Body of pancreas (tissue), 4 donors: ENCODE results near the gene USP24.
"Not testable (repeated sequence)": the region's sequence is repeated elsewhere in the genome, so short reads cannot be mapped to it uniquely, and the experiment has no call there.

Experiments
- POLR2A ChIP-seq, 3 donors: fragments of 450-650 bp; IDR thresholded peaks; one replicate each; pipeline ENCODE4 v1.6.1; 2016; ENCODE audit warnings: antibody characterized with exemption in 3 of 3, mild to moderate bottlenecking in 2 of 3
- TF ChIP-seq, protein P1 (sequence below), 7 experiments: fragments of 450-650 bp in 4 of 7; fragments of 200-600 bp in 3 of 7; sonication (generic) in 3 of 7; IDR thresholded peaks; one replicate each; pipeline ENCODE4 v1.5.1; 2016 to 2019; ENCODE audit warnings: antibody characterized with exemption in 7 of 7

GRCh38 chr1:55031098-55031497 lies 184.1 kb downstream of the USP24 start:
- TF ChIP-seq, protein P1, sequence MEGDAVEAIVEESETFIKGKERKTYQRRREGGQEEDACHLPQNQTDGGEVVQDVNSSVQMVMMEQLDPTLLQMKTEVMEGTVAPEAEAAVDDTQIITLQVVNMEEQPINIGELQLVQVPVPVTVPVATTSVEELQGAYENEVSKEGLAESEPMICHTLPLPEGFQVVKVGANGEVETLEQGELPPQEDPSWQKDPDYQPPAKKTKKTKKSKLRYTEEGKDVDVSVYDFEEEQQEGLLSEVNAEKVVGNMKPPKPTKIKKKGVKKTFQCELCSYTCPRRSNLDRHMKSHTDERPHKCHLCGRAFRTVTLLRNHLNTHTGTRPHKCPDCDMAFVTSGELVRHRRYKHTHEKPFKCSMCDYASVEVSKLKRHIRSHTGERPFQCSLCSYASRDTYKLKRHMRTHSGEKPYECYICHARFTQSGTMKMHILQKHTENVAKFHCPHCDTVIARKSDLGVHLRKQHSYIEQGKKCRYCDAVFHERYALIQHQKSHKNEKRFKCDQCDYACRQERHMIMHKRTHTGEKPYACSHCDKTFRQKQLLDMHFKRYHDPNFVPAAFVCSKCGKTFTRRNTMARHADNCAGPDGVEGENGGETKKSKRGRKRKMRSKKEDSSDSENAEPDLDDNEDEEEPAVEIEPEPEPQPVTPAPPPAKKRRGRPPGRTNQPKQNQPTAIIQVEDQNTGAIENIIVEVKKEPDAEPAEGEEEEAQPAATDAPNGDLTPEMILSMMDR (IDR thresholded peaks at IDR 0.05): not testable (repeated sequence)
- not testable (repeated sequence) for TF ChIP-seq POLR2A (IDR thresholded peaks at IDR 0.05)
